HG03457 (cell line): ENCODE measurements around the gene NXPH2.

Source experiments
- ATAC-seq: cut with Tn5 transposase; IDR thresholded peaks from one replicate; pipeline ENCODE4 v1.9.1; 2021; ENCODE audit warnings: moderate number of reproducible peaks; ENCODE audit not compliant: unreplicated experiment

NXPH2 gene

GRCh38 chr2:138712212-138712979 is 67.8 kb downstream of the NXPH2 start:
- peak; percentile 95 for ATAC-seq

GRCh38 chr2:138711812-138712211 is 68.4 kb downstream of the NXPH2 start:
- ATAC-seq, result peak; percentile 49

- ATAC-seq, result no peak
These were observed 71.4 kb downstream of the NXPH2 start for GRCh38 chr2:138708682-138709241.

GRCh38 chr2:138707392-138708074 is 72.7 kb downstream of the NXPH2 start:
- ATAC-seq, result no peak

- no peak for ATAC-seq
These were observed 76.9 kb downstream of the NXPH2 start for GRCh38 chr2:138703242-138703641.

- ATAC-seq, result no peak
These were observed 79.5 kb downstream of the NXPH2 start for GRCh38 chr2:138700716-138701115.

GRCh38 chr2:138699421-138699820 is 80.8 kb downstream of the NXPH2 start:
- no peak for ATAC-seq

GRCh38 chr2:138698428-138698827 is 81.8 kb downstream of the NXPH2 start:
- no peak for ATAC-seq

GRCh38 chr2:138691667-138692066 is 88.5 kb downstream of the NXPH2 start:
- no peak for ATAC-seq

- ATAC-seq, result no peak
These were observed 90.5 kb downstream of the NXPH2 start for GRCh38 chr2:138689705-138690104.

GRCh38 chr2:138682163-138682562 is 98.0 kb downstream of the NXPH2 start:
- no peak for ATAC-seq

- no peak for ATAC-seq
These were observed 103.0 kb downstream of the NXPH2 start for GRCh38 chr2:138677221-138677620.

GRCh38 chr2:138676619-138677021 is 103.6 kb downstream of the NXPH2 start:
- ATAC-seq, result no peak

- no peak for ATAC-seq
These were observed 108.6 kb downstream of the NXPH2 start for GRCh38 chr2:138671566-138671965.

GRCh38 chr2:138670734-138671133 is 109.5 kb downstream of the NXPH2 start:
- ATAC-seq, result no peak

GRCh38 chr2:138665937-138666336 is 114.3 kb downstream of the NXPH2 start:
- no peak for ATAC-seq

- ATAC-seq, result no peak
These were observed 121.8 kb downstream of the NXPH2 start for GRCh38 chr2:138658187-138658894.

GRCh38 chr2:138654146-138654545 is 126.0 kb downstream of the NXPH2 start:
- ATAC-seq, result no peak

GRCh38 chr2:138652378-138652777 is 127.8 kb downstream of the NXPH2 start:
- ATAC-seq, result no peak

GRCh38 chr2:138649571-138649970 is 130.6 kb downstream of the NXPH2 start:
- ATAC-seq, result no peak

GRCh38 chr2:138648606-138649005 is 131.6 kb downstream of the NXPH2 start:
- no peak for ATAC-seq
